HepG2 (cell line): ENCODE measurements around the gene DHX8. TPM values are rescaled to one million over a fixed set of nuclear protein-coding genes. Genes with fewer than 3 reads are reported as not detected.

Experiments
- ATF2 ChIP-seq: sonication (generic); formaldehyde crosslinking; IDR thresholded peaks from 2 replicates; pipeline ENCODE4 v1.4.0; 2020; ENCODE audit warnings: missing genetic modification reagents
- FOXA1 ChIP-seq, 2 experiments: fragments of 450-650 bp in 1 of 2; sonication (generic) in 1 of 2; formaldehyde crosslinking in 1 of 2; IDR thresholded peaks; 2 replicates each; pipeline versions ENCODE4 v1.4.0 to v1.6.1; 2016 to 2020; ENCODE audit warnings: missing genetic modification reagents in 1 of 2
- FOXC1 ChIP-seq: sonication (generic); formaldehyde crosslinking; IDR thresholded peaks from 2 replicates; pipeline ENCODE4 v1.8.0; 2022; ENCODE audit warnings: mild to moderate bottlenecking, missing genetic modification reagents, borderline replicate concordance
- FOXP4 ChIP-seq: sonication (generic); formaldehyde crosslinking; IDR thresholded peaks from 2 replicates; pipeline ENCODE4 v1.4.0; 2020; ENCODE audit warnings: missing genetic modification reagents
- GATAD2A ChIP-seq: IDR thresholded peaks from 2 replicates; pipeline ENCODE4 v1.6.1; 2016
- GZF1 ChIP-seq: sonication (generic); formaldehyde crosslinking; IDR thresholded peaks from 2 replicates; pipeline ENCODE4 v1.5.1; 2020; ENCODE audit warnings: mild to moderate bottlenecking, missing genetic modification reagents
- HOXA7 ChIP-seq: sonication (generic); formaldehyde crosslinking; IDR thresholded peaks from 2 replicates; pipeline ENCODE4 v1.8.1; 2022; ENCODE audit warnings: mild to moderate bottlenecking, missing genetic modification reagents, moderate library complexity
- JUN ChIP-seq: sonication (generic); formaldehyde crosslinking; IDR thresholded peaks from 2 replicates; pipeline ENCODE4 v1.4.0; 2020; ENCODE audit warnings: mild to moderate bottlenecking, missing genetic modification reagents
- KDM3A ChIP-seq: IDR thresholded peaks from 2 replicates; pipeline ENCODE4 v1.6.1; 2018; ENCODE audit warnings: low read depth, missing compliant biosample characterization
- KMT2A ChIP-seq: sonication (generic); formaldehyde crosslinking; IDR thresholded peaks from 2 replicates; pipeline ENCODE4 v1.4.0; 2020; ENCODE audit warnings: missing genetic modification reagents
- LCORL ChIP-seq, 2 experiments: fragments of 450-650 bp in 1 of 2; sonication (generic) in 1 of 2; formaldehyde crosslinking in 1 of 2; IDR thresholded peaks; 2 replicates each; pipeline versions ENCODE4 v1.5.0 to v1.6.1; 2017 to 2020; ENCODE audit warnings: antibody characterized with exemption in 1 of 2, missing genetic modification reagents in 1 of 2
- MED1 ChIP-seq: sonication (generic); formaldehyde crosslinking; IDR thresholded peaks from 2 replicates; pipeline ENCODE4 v1.4.0; 2020; ENCODE audit warnings: missing genetic modification reagents
- MIXL1 ChIP-seq: IDR thresholded peaks from 2 replicates; pipeline ENCODE4 v1.6.1; 2016
- NFATC3 ChIP-seq: sonication (generic); formaldehyde crosslinking; IDR thresholded peaks from 2 replicates; pipeline ENCODE4 v1.5.1; 2020; ENCODE audit warnings: mild to moderate bottlenecking, missing genetic modification reagents
- NR3C1 ChIP-seq: sonication (generic); formaldehyde crosslinking; IDR thresholded peaks from 2 replicates; pipeline ENCODE4 v1.4.0; 2020; ENCODE audit warnings: missing genetic modification reagents
- PATZ1 ChIP-seq: sonication (generic); formaldehyde crosslinking; IDR thresholded peaks from 2 replicates; pipeline ENCODE4 v1.4.0; 2020; ENCODE audit warnings: missing genetic modification reagents
- SMARCE1 ChIP-seq: fragments of 450-650 bp; IDR thresholded peaks from 2 replicates; pipeline ENCODE4 v1.6.1; 2017; ENCODE audit warnings: borderline replicate concordance
- SMYD3 ChIP-seq: sonication (generic); formaldehyde crosslinking; IDR thresholded peaks from 2 replicates; pipeline ENCODE4 v1.8.1; 2023; ENCODE audit warnings: mild to moderate bottlenecking, missing genetic modification reagents
- TEAD3 ChIP-seq: optimal IDR thresholded peaks from 2 replicates; pipeline ENCODE3; 2016; ENCODE audit warnings: borderline replicate concordance
- ZFP1 ChIP-seq: IDR thresholded peaks from 2 replicates; pipeline ENCODE4 v1.6.1; 2016
- ZKSCAN1 ChIP-seq: fragments of 150-350 bp; IDR thresholded peaks from 2 replicates; pipeline ENCODE4 v1.6.1; 2014; ENCODE audit warnings: low read length
- ZNF180 ChIP-seq: sonication (generic); formaldehyde crosslinking; IDR thresholded peaks from 2 replicates; pipeline ENCODE4 v1.4.0; 2020; ENCODE audit warnings: low read depth, missing genetic modification reagents, borderline replicate concordance
- ZNF230 ChIP-seq: sonication (generic); formaldehyde crosslinking; IDR thresholded peaks from 2 replicates; pipeline ENCODE4 v1.4.0; 2020; ENCODE audit warnings: mild to moderate bottlenecking, missing genetic modification reagents
- ZNF263 ChIP-seq: sonication (generic); formaldehyde crosslinking; IDR thresholded peaks from 2 replicates; pipeline ENCODE4 v1.4.0; 2020; ENCODE audit warnings: missing genetic modification reagents
- ZNF274 ChIP-seq: sonication (generic); formaldehyde crosslinking; IDR thresholded peaks from 2 replicates; pipeline ENCODE4 v1.5.1; 2020; ENCODE audit warnings: mild to moderate bottlenecking, missing genetic modification reagents
- ZNF607 ChIP-seq: sonication (generic); formaldehyde crosslinking; IDR thresholded peaks from 2 replicates; pipeline ENCODE4 v1.5.1; 2020; ENCODE audit warnings: missing genetic modification reagents, mild to moderate bottlenecking, borderline replicate concordance
- ZNF652 ChIP-seq: IDR thresholded peaks from 2 replicates; pipeline ENCODE4 v1.6.1; 2016; ENCODE audit warnings: low read depth, borderline replicate concordance
- ZNF850 ChIP-seq: sonication (generic); formaldehyde crosslinking; conservative IDR thresholded peaks from 2 replicates; pipeline ENCODE4 v1.9.0; 2021; ENCODE audit warnings: mild to moderate bottlenecking, missing genetic modification reagents
- polyA plus RNA-seq, 8 experiments: library from polyadenylated mRNA; depleted of rRNA in 3 of 8; stranded (reverse) in 7 of 8; unstranded in 1 of 8; fragments of >200 nt; fragmentation: Illumina TruSeq in 4 of 8; extraction: Trizol in 4 of 8; gene quantifications; 2 replicates each; pipeline versions ENCODE4 v1.2.1 to v1.2.3, GENCODE V29; 2011 to 2016; ENCODE audit warnings: low read depth in 4 of 8, missing spikeins in 1 of 8, mixed read lengths in 1 of 8; ENCODE audit not compliant: insufficient read depth in 1 of 8
- total RNA-seq, 5 experiments: library from RNA; depleted of rRNA; stranded (reverse); fragments of >200 nt; fragmentation: Illumina TruSeq; extraction: Trizol; gene quantifications; 2 replicates each; pipeline ENCODE4 v1.2.3, GENCODE V29; 2016; ENCODE audit warnings: low read depth in 1 of 5

DHX8 gene
- total and polyA plus RNA-seq, 2 of the 13 experiments (the other 11 are each of a cell fraction or from before 2014, with no cell fraction given), result 24.8 to 48.9 TPM

- no peak for TF ChIP-seq ZNF607 (CRISPR knock-in tag)
- TF ChIP-seq KMT2A (CRISPR knock-in tag), result 0 out of 2 replicates have a peak, but pooled peaks have one; percentile 11
- TF ChIP-seq ZKSCAN1, result no peak
- no peak for TF ChIP-seq ZNF180 (CRISPR knock-in tag)
- no peak for TF ChIP-seq JUN (CRISPR knock-in tag)
- TF ChIP-seq GZF1 (CRISPR knock-in tag), result no peak
- TF ChIP-seq FOXA1 (IDR thresholded peaks at IDR 0.05), result no peak
- TF ChIP-seq FOXA1 (CRISPR knock-in tag; IDR thresholded peaks at IDR 0.05), result peak; percentile 83
- TF ChIP-seq NFATC3 (CRISPR knock-in tag), result no peak
- TF ChIP-seq ATF2 (CRISPR knock-in tag), result no peak
- TF ChIP-seq HOXA7 (CRISPR knock-in tag), result no peak
- TF ChIP-seq TEAD3 (CRISPR knock-in tag), result peak; percentile 19
- TF ChIP-seq SMYD3, result no peak
- no peak for TF ChIP-seq ZNF850 (CRISPR knock-in tag)
- peak; percentile 74 for TF ChIP-seq ZNF263 (CRISPR knock-in tag)
- TF ChIP-seq GATAD2A (CRISPR knock-in tag), result peak; percentile 67; the same call in 1 of the 2 replicates
- TF ChIP-seq ZNF652, result peak; percentile 97
- TF ChIP-seq MIXL1 (CRISPR knock-in tag), result peak; percentile 68
- TF ChIP-seq PATZ1, result peak; percentile 85
- TF ChIP-seq SMARCE1, result no peak
- peak; percentile 62; the same call in 1 of the 2 replicates for TF ChIP-seq MED1 (CRISPR knock-in tag)
- no peak for TF ChIP-seq NR3C1 (CRISPR knock-in tag)
- TF ChIP-seq ZFP1 (CRISPR knock-in tag), result no peak
- peak; percentile 55; the same call in 1 of the 2 replicates for TF ChIP-seq FOXC1 (CRISPR knock-in tag)
- TF ChIP-seq LCORL (IDR thresholded peaks at IDR 0.05), result no peak
- peak; percentile 26; the same call in 1 of the 2 replicates for TF ChIP-seq LCORL (CRISPR knock-in tag; IDR thresholded peaks at IDR 0.05)
- peak; percentile 28; the same call in 1 of the 2 replicates for TF ChIP-seq FOXP4 (CRISPR knock-in tag)
- 0 out of 2 replicates have a peak, but pooled peaks have one; percentile 30 for TF ChIP-seq ZNF274 (CRISPR knock-in tag)
- TF ChIP-seq ZNF230, result 0 out of 2 replicates have a peak, but pooled peaks have one; percentile 24
- TF ChIP-seq KDM3A (CRISPR knock-in tag), result no peak; the same call in 1 of the 2 replicates
Measured at GRCh38 chr17:43573579-43574321, 90.0 kb downstream of the DHX8 start (continued).
